ENCODE results near the gene TMEFF1.
"Not testable (repeated sequence)": the region's sequence is repeated elsewhere in the genome, so short reads cannot be mapped to it uniquely, and the experiment has no call there.

TMEFF1 gene, protein sequence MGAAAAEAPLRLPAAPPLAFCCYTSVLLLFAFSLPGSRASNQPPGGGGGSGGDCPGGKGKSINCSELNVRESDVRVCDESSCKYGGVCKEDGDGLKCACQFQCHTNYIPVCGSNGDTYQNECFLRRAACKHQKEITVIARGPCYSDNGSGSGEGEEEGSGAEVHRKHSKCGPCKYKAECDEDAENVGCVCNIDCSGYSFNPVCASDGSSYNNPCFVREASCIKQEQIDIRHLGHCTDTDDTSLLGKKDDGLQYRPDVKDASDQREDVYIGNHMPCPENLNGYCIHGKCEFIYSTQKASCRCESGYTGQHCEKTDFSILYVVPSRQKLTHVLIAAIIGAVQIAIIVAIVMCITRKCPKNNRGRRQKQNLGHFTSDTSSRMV

GRCh38 chr9:100472788-100473275 lies at the start of gene TMEFF1:
TSS of gene TMEFF1 (plus strand) at chr9:100473149. CDS start at chr9:100473545, 396 bp downstream.
- DNase-seq: peak in 5 of 6 experiments; percentile 2 to 31 (median 7)

DNA sequence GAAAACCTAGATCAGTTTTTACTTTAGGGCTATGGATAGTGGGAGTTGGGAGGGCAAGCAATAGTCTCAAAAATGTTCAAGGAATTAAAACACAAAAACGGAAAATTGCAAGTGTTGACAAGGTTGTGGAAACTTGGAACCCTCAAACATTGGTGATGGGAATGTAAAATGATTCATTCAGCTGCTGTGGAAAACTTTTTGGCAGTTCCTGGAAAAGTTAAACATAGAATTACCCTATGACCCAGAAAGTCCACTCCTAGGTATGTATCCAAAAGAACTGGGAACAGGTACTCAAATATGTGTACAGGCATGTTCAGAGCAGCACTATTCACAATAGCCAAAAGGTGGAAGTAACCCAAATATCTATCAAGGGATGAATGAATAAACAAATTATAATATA lies 47.2 kb upstream of the TMEFF1 start:
- no peak for DNase-seq

GRCh38 chr9:100426189-100426529 lies 46.8 kb upstream of the TMEFF1 start:
- no peak for DNase-seq

DNA sequence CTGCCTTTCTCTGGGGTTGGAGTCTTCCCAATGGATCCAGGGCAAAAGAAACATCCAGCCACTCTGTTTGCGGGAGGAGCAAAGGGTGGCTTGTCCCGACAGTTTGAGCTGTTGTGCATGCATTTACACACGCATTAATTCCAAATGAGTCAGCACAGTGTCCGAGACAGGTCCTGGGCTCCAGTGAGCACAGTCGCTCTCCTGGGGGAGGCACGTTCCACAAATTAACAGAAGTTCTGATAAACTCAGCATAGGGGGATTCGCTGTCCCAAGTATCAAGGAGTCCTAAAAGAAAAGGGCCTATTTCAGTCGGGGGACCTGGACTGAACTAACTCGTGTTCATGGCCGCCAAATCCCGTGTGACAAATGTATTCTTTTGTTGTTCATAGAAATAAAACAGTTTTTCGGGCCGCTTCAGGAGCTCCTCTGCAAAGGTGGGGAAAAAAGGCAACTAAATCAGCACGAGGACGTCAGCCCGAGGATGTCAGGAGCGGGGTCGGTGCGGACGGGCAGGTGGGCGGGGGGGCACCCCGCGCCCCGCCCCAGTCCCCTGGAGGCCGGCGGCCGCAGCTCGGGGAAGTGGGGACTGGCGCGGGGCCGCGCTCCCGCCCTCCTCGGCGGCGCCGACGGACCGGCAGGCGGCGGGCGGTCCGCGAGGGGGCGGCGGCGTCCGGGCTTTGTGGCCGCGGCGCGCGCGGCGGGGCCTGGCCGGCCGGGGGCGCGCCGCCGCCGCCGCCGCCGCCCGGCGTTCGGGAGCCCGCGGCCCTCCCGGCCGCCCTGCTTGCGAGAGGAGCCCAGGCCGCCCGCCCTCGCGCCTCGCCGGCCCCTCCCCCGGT lies 46.2 kb upstream of the TMEFF1 start, which contains the start of gene MSANTD3:
TSS of gene MSANTD3 (plus strand) at position 614 of the 836 bp plus-strand sequence. CDS start 14,796 bp downstream, outside the sequence.
- DNase-seq: peak; percentile 22 to 45 (median 32)

- peak in 4 of 6 experiments; percentile 1 to 66 (median 44) for DNase-seq
These were observed 45.3 kb upstream of the TMEFF1 start for GRCh38 chr9:100427366-100428263.

GRCh38 chr9:100428871-100429654 lies 43.9 kb upstream of the TMEFF1 start:
- no peak for DNase-seq

GRCh38 chr9:100430286-100430940 lies 42.5 kb upstream of the TMEFF1 start:
- DNase-seq: no peak

DNA sequence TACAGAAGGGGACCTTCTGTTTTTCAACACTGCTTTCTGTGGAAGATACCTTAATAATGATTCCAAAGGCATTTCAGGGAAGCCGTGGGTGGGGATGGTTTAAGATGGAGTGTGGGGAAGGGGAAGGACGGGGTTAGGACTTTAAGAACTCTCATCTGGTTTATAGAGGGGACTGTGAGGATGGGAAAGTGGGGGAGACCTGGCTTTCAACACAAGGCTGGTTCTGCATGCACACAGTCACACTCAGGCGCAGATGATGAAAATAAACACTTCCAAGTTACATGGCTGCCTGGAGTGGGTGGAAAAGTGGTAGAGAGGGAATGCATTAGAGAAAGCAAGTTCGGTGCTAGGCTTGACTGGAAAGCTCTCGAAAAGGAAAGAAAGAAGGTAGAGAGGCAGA lies 41.1 kb upstream of the TMEFF1 start:
- DNase-seq: no peak

GRCh38 chr9:100432736-100433135 lies 40.2 kb upstream of the TMEFF1 start:
- DNase-seq: no peak

DNA sequence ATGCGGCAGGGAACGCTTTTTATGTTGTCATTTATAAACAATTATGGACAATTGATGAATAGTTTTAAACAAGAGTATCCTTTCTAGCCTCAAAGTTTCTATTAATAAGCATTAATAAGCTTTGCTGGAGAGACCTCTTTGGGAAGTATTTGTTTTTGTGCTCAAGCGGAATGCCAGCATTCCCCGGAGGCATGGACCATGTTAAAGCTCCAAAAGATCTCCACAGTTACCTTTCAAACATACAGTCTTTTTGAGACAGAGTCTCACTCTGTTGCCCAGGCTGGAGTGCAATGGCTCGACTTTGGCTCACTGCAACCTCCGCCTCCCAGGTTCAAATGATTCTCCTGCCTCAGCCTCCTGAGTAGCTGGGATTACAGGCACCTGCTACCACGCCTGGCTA lies 36.4 kb upstream of the TMEFF1 start:
- DNase-seq: no peak

GRCh38 chr9:100437860-100438805 lies 34.8 kb upstream of the TMEFF1 start:
- peak; percentile 22 to 68 (median 43) for DNase-seq

DNA sequence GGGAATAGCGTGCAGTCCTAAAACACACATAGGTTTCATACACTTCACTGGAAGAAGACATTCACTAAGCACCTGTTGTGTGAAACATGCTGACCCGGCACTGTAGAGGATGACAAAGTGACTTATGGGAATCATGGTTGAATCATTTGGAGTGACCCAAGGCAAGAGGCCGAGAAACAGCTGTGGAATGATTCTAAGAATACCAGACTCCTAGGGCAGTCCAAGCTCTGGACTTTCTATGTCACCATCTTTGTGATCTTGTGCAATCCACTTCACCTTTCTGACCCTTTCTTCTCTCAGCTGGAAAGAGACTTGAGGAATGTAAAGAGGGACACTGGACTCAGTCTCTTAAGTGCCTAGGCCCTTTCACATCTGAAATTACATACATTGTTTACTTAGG lies 32.9 kb upstream of the TMEFF1 start:
- DNase-seq: no peak

GRCh38 chr9:100440487-100440886 lies 32.5 kb upstream of the TMEFF1 start:
- not testable (repeated sequence) for DNase-seq

GRCh38 chr9:100441911-100442361 lies 31.0 kb upstream of the TMEFF1 start:
- DNase-seq: no peak

- DNase-seq: no peak
These were observed 28.9 kb upstream of the TMEFF1 start for GRCh38 chr9:100443781-100444768.

DNA sequence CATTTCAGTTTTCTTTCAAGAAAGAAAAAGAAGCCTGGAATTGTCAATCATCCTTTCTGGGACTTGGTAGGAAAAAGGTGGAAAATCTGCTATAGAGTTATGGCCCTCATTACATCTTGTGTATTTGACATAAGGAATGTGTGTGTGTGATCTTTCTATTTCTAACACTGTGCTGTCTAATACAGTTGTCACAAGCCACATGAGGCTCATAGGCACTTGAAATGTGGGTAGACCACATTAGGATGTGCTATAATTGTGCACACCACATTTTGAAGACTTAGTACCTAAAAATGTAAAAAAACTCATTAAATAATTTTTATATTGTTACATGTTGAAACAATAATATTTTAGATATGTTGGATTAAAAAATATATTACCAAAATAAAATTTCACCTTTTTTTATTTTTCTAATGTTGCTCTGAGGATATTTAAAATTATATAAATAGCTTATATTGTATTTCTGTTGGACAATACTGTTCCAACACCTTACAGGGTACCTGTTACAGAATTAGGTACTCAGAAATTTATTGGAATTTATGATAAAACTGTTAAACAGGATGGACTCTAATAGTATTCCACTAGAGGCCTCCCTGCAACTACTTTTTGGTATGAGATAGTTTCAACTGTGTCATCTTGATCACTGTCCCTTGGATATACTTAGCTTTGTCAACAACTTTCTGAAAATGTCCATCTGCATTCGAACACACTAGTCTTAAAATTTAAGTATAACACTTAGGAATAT lies 27.6 kb upstream of the TMEFF1 start:
- no peak for DNase-seq

GRCh38 chr9:100445903-100446549 lies 26.9 kb upstream of the TMEFF1 start:
- DNase-seq: no peak
